HG03565 (cell line): ENCODE results near the gene CLEC16A.
A peak's percentile ranks its signal among the peaks of the same experiment; 100 is the strongest.

ENCODE experiments used
- ATAC-seq: cut with Tn5 transposase; IDR thresholded peaks from one replicate; pipeline ENCODE4 v1.9.1; 2021; ENCODE audit warnings: mild to moderate bottlenecking, moderate library complexity; ENCODE audit not compliant: unreplicated experiment

The CLEC16A gene

GRCh38 chr16:11076259-11077018, 132.1 kb downstream of the CLEC16A start:
- ATAC-seq, result peak; percentile 57

- no peak for ATAC-seq
Measured at GRCh38 chr16:11078812-11079459, 134.6 kb downstream of the CLEC16A start.

GRCh38 chr16:11079652-11080187, 135.4 kb downstream of the CLEC16A start:
- no peak for ATAC-seq

- ATAC-seq, result no peak
Measured at GRCh38 chr16:11080327-11080967, 136.1 kb downstream of the CLEC16A start.

- ATAC-seq, result no peak
Measured at GRCh38 chr16:11080999-11081630, 136.8 kb downstream of the CLEC16A start.

- ATAC-seq, result no peak
Measured at GRCh38 chr16:11082108-11082859, 137.9 kb downstream of the CLEC16A start.

GRCh38 chr16:11082860-11083388, 138.6 kb downstream of the CLEC16A start:
- no peak for ATAC-seq

- no peak for ATAC-seq
Measured at GRCh38 chr16:11084484-11084875, 140.1 kb downstream of the CLEC16A start.

- no peak for ATAC-seq
Measured at GRCh38 chr16:11084876-11085485, 140.6 kb downstream of the CLEC16A start.

GRCh38 chr16:11085916-11086315, 141.6 kb downstream of the CLEC16A start:
- ATAC-seq, result no peak

- no peak for ATAC-seq
Measured at GRCh38 chr16:11087691-11088073, 143.3 kb downstream of the CLEC16A start.

GRCh38 chr16:11088074-11088730, 143.8 kb downstream of the CLEC16A start:
- no peak for ATAC-seq

GRCh38 chr16:11088831-11089230, 144.5 kb downstream of the CLEC16A start:
- ATAC-seq, result no peak

GRCh38 chr16:11089504-11090124, 145.2 kb downstream of the CLEC16A start:
- ATAC-seq, result no peak

- no peak for ATAC-seq
Measured at GRCh38 chr16:11090232-11090631, 145.9 kb downstream of the CLEC16A start.

- no peak for ATAC-seq
Measured at GRCh38 chr16:11091021-11091785, 146.8 kb downstream of the CLEC16A start.

- ATAC-seq, result no peak
Measured at GRCh38 chr16:11092788-11093571, 148.6 kb downstream of the CLEC16A start.
